GM12878 (cell line): ENCODE measurements around the gene IQCC.

Experiments used
- CHD2 ChIP-seq: IDR thresholded peaks from 2 replicates; pipeline ENCODE4 v1.6.1; 2011; ENCODE audit warnings: low read depth, low read length, improper control_type of control experiment, borderline replicate concordance
- CTCF ChIP-seq, 3 experiments: IDR thresholded peaks in 2 of 3; conservative IDR thresholded peaks in 1 of 3; 2 replicates each; pipeline ENCODE4 v1.5.1; 2011; ENCODE audit warnings: low read depth in 3 of 3, low read length in 3 of 3, mild to moderate bottlenecking in 3 of 3, control low read depth in 2 of 3, moderate library complexity in 2 of 3, inconsistent platforms in 1 of 3, mixed read lengths in 1 of 3; ENCODE audit not compliant: control insufficient read depth in 2 of 3, insufficient read depth in 1 of 3; ENCODE audit errors: extremely low read depth in 1 of 3
- EP300 ChIP-seq, 2 experiments: fragments of 150-350 bp in 1 of 2; IDR thresholded peaks; 2 replicates each; pipeline ENCODE4 v1.6.1; 2011 to 2012; ENCODE audit warnings: low read depth in 2 of 2, low read length in 2 of 2, borderline replicate concordance in 1 of 2, improper control_type of control experiment in 1 of 2, inconsistent platforms in 1 of 2; ENCODE audit not compliant: control insufficient read depth in 1 of 2
- YY1 ChIP-seq: IDR thresholded peaks from 2 replicates; pipeline ENCODE4 v1.6.1; 2011; ENCODE audit warnings: low read depth, mild to moderate bottlenecking, low read length
- ZBTB11 ChIP-seq: fragments of 450-650 bp; formaldehyde crosslinking; IDR thresholded peaks from 2 replicates; pipeline ENCODE4 v1.5.0; 2022; ENCODE audit warnings: mild to moderate bottlenecking, missing genetic modification characterization

- TF ChIP-seq EP300 (IDR thresholded peaks at IDR 0.05; ENCODE audit: borderline replicate concordance in 1 of 2, control insufficient read depth in 1 of 2, low read depth in 2 of 2, low read length in 2 of 2) (peak; percentile 22 to 23; a peak in 1 of 4 replicates), YY1 (peak; percentile 46; the same call in 1 of the 2 replicates), CTCF (IDR thresholded peaks at IDR 0.05 in 2 of 3, conservative IDR thresholded peaks at IDR 0.05 in 1 of 3; ENCODE audit: control insufficient read depth in 2 of 3, extremely low read depth in 1 of 3, insufficient read depth in 1 of 3, low read depth in 3 of 3, low read length in 3 of 3) (0 out of 6 replicates have a peak, but pooled peaks of 2 of the 3 experiments have one; percentile 16 to 17), CHD2 (peak; percentile 18; the same call in 1 of the 2 replicates), ZBTB11 (no peak)
Observed at GRCh38 chr1:32201011-32201855, 4.2 kb upstream of the IQCC start.
